K562 (cell line): ENCODE measurements around the gene UBE2C. TPM values are rescaled to one million over a fixed set of nuclear protein-coding genes. Genes with fewer than 3 reads are reported as not detected.

Experiments used
- ARID2 ChIP-seq: fragments of 450-650 bp; IDR thresholded peaks from 2 replicates; pipeline ENCODE4 v1.6.1; 2017; ENCODE audit warnings: antibody characterized with exemption, mild to moderate bottlenecking
- CC2D1A ChIP-seq: fragments of 450-650 bp; IDR thresholded peaks from 2 replicates; pipeline ENCODE4 v1.6.1; 2017; ENCODE audit warnings: mild to moderate bottlenecking
- DIDO1 ChIP-seq: fragments of 450-650 bp; IDR thresholded peaks from 2 replicates; pipeline ENCODE4 v1.6.1; 2016; ENCODE audit warnings: low read depth, missing biosample characterization, missing genetic modification characterization
- ESRRB ChIP-seq: fragments of 250-450 bp; sonication (Bioruptor Pico); IDR thresholded peaks from 2 replicates; pipeline ENCODE4 v1.5.0; 2020; ENCODE audit warnings: mild to moderate bottlenecking, moderate library complexity, borderline replicate concordance
- ETV5 ChIP-seq: sonication (generic); formaldehyde crosslinking; IDR thresholded peaks from 2 replicates; pipeline ENCODE4 v1.4.0; 2020; ENCODE audit warnings: low read depth, mild to moderate bottlenecking, missing genetic modification reagents
- FOXK2 ChIP-seq, 2 experiments: fragments of 450-650 bp; IDR thresholded peaks in 1 of 2; conservative IDR thresholded peaks in 1 of 2; 2 replicates each; pipeline ENCODE4 v1.6.1; 2016; ENCODE audit warnings: low read depth in 2 of 2, mild to moderate bottlenecking in 1 of 2
- MAZ ChIP-seq, 2 experiments: fragments of 450-650 bp in 1 of 2; sonication (generic) in 1 of 2; formaldehyde crosslinking; IDR thresholded peaks in 1 of 2; conservative IDR thresholded peaks in 1 of 2; 2 replicates each; pipeline versions ENCODE4 v1.4.0 to v1.5.0; 2020; ENCODE audit warnings: mild to moderate bottlenecking in 1 of 2, missing genetic modification reagents in 1 of 2
- MYNN ChIP-seq, 2 experiments: sonication (generic); formaldehyde crosslinking in 1 of 2; IDR thresholded peaks; 2 replicates each; pipeline versions ENCODE4 v1.5.0 to v1.6.1; 2016 to 2020; ENCODE audit warnings: antibody characterized with exemption in 1 of 2, missing genetic modification reagents in 1 of 2
- NFATC3 ChIP-seq: fragments of 450-650 bp; IDR thresholded peaks from 2 replicates; pipeline ENCODE4 v1.6.1; 2017; ENCODE audit warnings: mild to moderate bottlenecking
- RAD21 ChIP-seq, 2 experiments: fragments of 250-450 bp in 1 of 2; fragments of 450-650 bp in 1 of 2; sonication (Bioruptor Pico) in 1 of 2; formaldehyde crosslinking in 1 of 2; IDR thresholded peaks in 1 of 2; conservative IDR thresholded peaks in 1 of 2; 2 replicates each; pipeline versions ENCODE4 v1.4.0 to v1.8.0; 2020 to 2022; ENCODE audit warnings: mild to moderate bottlenecking in 2 of 2, moderate library complexity in 1 of 2
- SPI1 ChIP-seq: IDR thresholded peaks from 2 replicates; pipeline ENCODE4 v1.6.1; 2011; ENCODE audit warnings: low read depth, low read length, control low read depth, borderline replicate concordance
- ZEB2 ChIP-seq: fragments of 450-650 bp; IDR thresholded peaks from 2 replicates; pipeline ENCODE4 v1.6.1; 2016
- polyA plus RNA-seq, 8 experiments: library from polyadenylated mRNA; depleted of rRNA in 4 of 8; stranded (reverse) in 5 of 8; unstranded in 3 of 8; fragments of >200 nt; fragmentation: Nextera tagmentation in 2 of 8; fragmentation: Illumina TruSeq in 1 of 8; extraction: Ambion mirVana in 2 of 8; extraction: Trizol in 1 of 8; gene quantifications; 2 replicates each; pipeline versions ENCODE4 v1.2.1 to v1.2.3, GENCODE V29; 2011 to 2014; ENCODE audit warnings: inconsistent platforms in 1 of 8, missing spikeins in 1 of 8
- total RNA-seq, 7 experiments: library from RNA; depleted of rRNA in 6 of 7; stranded (reverse); fragments of >200 nt in 6 of 7; fragmentation: Illumina TruSeq in 2 of 7; extraction: Trizol in 2 of 7; gene quantifications; 2 replicates each; pipeline versions ENCODE4 v1.2.1 to v1.2.3, GENCODE V29; 2011 to 2021; ENCODE audit warnings: low replicate concordance in 1 of 7
- TF ChIP-seq, protein P1 (sequence below): sonication (generic); formaldehyde crosslinking; IDR thresholded peaks from 2 replicates; pipeline ENCODE4 v1.8.0; 2022; ENCODE audit warnings: missing genetic modification reagents, mild to moderate bottlenecking, moderate library complexity, borderline replicate concordance
- TF ChIP-seq, protein P2 (sequence below): fragments of 450-650 bp; formaldehyde crosslinking; IDR thresholded peaks from 2 replicates; pipeline ENCODE4 v1.4.0; 2020; ENCODE audit warnings: mild to moderate bottlenecking, moderate library complexity
- TF ChIP-seq, protein P3 (sequence below), 2 experiments: fragments of 450-650 bp; formaldehyde crosslinking in 1 of 2; IDR thresholded peaks; 2 replicates each; pipeline versions ENCODE4 v1.4.0 to v1.6.1; 2014 to 2020; ENCODE audit warnings: mild to moderate bottlenecking in 2 of 2, borderline replicate concordance in 1 of 2, low read depth in 1 of 2

Gene UBE2C
- total and polyA plus RNA-seq, 9 of the 15 experiments (the other 6 are each of a cell fraction or from before 2014, with no cell fraction given): 0.51 to 1.6 (median 0.69) TPM

- TF ChIP-seq, protein P1, sequence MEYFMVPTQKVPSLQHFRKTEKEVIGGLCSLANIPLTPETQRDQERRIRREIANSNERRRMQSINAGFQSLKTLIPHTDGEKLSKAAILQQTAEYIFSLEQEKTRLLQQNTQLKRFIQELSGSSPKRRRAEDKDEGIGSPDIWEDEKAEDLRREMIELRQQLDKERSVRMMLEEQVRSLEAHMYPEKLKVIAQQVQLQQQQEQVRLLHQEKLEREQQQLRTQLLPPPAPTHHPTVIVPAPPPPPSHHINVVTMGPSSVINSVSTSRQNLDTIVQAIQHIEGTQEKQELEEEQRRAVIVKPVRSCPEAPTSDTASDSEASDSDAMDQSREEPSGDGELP: peak; percentile 20; the same call in 1 of the 2 replicates
- TF ChIP-seq NFATC3 (0 out of 2 replicates have a peak, but pooled peaks have one; percentile 37), FOXK2 (conservative IDR thresholded peaks at IDR 0.05 in 1 of 2, IDR thresholded peaks at IDR 0.05 in 1 of 2; ENCODE audit: low read depth in 2 of 2) (0 out of 4 replicates have a peak, but pooled peaks of 1 of the 2 experiments have one; percentile 14), MYNN (IDR thresholded peaks at IDR 0.05) (peak; percentile 60; the same call in 1 of the 2 replicates), MYNN (CRISPR knock-in tag; IDR thresholded peaks at IDR 0.05) (no peak), RAD21 (CRISPR knock-in tag; conservative IDR thresholded peaks at IDR 0.05 in 1 of 2, IDR thresholded peaks at IDR 0.05 in 1 of 2) (peak; percentile 81 to 89), ESRRB (CRISPR knock-in tag) (no peak), CC2D1A (peak; percentile 81), SPI1 (peak; percentile 24; the same call in 1 of the 2 replicates), ARID2 (peak; percentile 91), ETV5 (0 out of 2 replicates have a peak, but pooled peaks have one; percentile 46), MAZ (CRISPR knock-in tag; conservative IDR thresholded peaks at IDR 0.05 in 1 of 2, IDR thresholded peaks at IDR 0.05 in 1 of 2) (0 out of 4 replicates have a peak, but pooled peaks of 1 of the 2 experiments have one; percentile 34), DIDO1 (tag) (no peak), ZEB2 (0 out of 2 replicates have a peak, but pooled peaks have one; percentile 35)
- TF ChIP-seq, protein P2, sequence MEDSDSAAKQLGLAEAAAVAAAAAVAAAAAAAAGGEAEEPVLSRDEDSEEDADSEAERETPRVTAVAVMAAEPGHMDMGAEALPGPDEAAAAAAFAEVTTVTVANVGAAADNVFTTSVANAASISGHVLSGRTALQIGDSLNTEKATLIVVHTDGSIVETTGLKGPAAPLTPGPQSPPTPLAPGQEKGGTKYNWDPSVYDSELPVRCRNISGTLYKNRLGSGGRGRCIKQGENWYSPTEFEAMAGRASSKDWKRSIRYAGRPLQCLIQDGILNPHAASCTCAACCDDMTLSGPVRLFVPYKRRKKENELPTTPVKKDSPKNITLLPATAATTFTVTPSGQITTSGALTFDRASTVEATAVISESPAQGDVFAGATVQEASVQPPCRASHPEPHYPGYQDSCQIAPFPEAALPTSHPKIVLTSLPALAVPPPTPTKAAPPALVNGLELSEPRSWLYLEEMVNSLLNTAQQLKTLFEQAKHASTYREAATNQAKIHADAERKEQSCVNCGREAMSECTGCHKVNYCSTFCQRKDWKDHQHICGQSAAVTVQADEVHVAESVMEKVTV: peak; percentile 69
- TF ChIP-seq, protein P3, sequence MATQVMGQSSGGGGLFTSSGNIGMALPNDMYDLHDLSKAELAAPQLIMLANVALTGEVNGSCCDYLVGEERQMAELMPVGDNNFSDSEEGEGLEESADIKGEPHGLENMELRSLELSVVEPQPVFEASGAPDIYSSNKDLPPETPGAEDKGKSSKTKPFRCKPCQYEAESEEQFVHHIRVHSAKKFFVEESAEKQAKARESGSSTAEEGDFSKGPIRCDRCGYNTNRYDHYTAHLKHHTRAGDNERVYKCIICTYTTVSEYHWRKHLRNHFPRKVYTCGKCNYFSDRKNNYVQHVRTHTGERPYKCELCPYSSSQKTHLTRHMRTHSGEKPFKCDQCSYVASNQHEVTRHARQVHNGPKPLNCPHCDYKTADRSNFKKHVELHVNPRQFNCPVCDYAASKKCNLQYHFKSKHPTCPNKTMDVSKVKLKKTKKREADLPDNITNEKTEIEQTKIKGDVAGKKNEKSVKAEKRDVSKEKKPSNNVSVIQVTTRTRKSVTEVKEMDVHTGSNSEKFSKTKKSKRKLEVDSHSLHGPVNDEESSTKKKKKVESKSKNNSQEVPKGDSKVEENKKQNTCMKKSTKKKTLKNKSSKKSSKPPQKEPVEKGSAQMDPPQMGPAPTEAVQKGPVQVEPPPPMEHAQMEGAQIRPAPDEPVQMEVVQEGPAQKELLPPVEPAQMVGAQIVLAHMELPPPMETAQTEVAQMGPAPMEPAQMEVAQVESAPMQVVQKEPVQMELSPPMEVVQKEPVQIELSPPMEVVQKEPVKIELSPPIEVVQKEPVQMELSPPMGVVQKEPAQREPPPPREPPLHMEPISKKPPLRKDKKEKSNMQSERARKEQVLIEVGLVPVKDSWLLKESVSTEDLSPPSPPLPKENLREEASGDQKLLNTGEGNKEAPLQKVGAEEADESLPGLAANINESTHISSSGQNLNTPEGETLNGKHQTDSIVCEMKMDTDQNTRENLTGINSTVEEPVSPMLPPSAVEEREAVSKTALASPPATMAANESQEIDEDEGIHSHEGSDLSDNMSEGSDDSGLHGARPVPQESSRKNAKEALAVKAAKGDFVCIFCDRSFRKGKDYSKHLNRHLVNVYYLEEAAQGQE (IDR thresholded peaks at IDR 0.05; ENCODE audit: borderline replicate concordance): peak; percentile 85
- TF ChIP-seq, protein P3 (CRISPR knock-in tag; IDR thresholded peaks at IDR 0.05; ENCODE audit: low read depth): no peak
Observed at GRCh38 chr20:45798935-45799642, 13.4 kb upstream of the UBE2C start (continued).
